GM18909 (cell line): Measurements from ENCODE around the gene ADRM1.

Experiments
- ATAC-seq: cut with Tn5 transposase; IDR thresholded peaks from one replicate; pipeline ENCODE4 v1.9.1; 2021; ENCODE audit warnings: mild to moderate bottlenecking; ENCODE audit not compliant: unreplicated experiment, poor library complexity

Gene ADRM1

GRCh38 chr20:62309198-62309944 lies 6.6 kb downstream of the ADRM1 start:
- no peak for ATAC-seq

- ATAC-seq: no peak
Measured at GRCh38 chr20:62309947-62310756, 7.4 kb downstream of the ADRM1 start.

- ATAC-seq: no peak
Measured at GRCh38 chr20:62310757-62311121, 7.9 kb downstream of the ADRM1 start.

GRCh38 chr20:62311150-62311549 lies 8.4 kb downstream of the ADRM1 start:
- ATAC-seq: no peak

- ATAC-seq: no peak
Measured at GRCh38 chr20:62311832-62312661, 9.2 kb downstream of the ADRM1 start.

DNA sequence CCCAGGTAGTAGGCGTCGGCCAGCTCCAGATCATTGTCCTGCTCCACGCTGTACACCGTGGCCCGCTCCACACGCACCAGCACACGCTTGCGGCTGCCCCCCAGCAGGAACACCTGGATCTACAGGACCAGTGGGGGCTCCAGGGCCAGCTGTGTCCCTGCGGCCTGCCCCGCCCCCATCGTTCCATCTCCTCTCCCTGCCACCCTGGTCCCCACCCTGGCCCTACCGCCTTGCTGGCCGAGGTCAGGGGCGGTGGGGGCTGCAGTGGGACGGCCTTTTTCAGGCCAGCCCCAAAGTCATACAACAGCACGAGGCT lies 9.8 kb downstream of the ADRM1 start:
- no peak for ATAC-seq

GRCh38 chr20:62313021-62313420 lies 10.2 kb downstream of the ADRM1 start:
- ATAC-seq: no peak

DNA sequence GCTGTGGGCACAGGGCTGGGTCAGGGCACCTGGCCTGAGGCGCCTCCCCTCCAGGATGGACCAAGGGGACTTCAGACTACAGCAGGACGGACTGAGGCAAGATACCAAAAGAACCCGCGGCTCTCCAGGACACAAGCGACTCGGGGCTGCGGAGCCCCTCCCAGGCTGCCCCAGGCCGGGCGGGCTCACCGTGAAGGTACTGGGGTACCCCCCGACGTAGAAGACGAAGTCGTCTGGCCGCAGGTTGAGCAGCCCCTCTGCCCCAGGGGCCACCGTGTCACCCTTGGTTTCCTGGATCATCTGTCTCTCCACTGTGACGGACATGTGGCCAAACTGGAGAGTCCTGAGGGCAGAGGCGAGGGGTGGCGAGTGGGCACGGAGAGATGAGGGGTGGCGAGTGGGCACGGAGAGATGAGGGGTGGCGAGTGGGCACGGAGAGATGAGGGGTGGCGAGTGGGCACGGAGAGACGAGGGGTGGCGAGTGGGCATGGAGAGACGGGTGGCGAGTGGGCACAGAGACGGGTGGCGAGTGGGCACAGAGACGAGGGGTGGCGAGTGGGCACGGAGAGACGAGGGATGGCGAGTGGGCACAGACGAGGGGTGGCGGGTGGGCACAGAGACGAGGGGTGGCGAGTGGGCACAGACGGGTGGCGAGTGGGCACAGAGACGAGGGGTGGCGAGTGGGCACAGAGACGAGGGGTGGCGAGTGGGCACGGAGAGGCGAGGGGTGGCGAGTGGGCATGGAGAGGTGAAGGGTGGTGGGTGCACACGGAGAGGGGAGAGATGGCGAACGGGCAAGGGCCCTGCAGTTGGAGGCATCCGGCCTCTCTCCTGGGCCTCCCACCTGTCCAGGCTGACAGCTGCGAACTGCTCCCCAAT lies 10.9 kb downstream of the ADRM1 start:
- ATAC-seq: no peak

DNA sequence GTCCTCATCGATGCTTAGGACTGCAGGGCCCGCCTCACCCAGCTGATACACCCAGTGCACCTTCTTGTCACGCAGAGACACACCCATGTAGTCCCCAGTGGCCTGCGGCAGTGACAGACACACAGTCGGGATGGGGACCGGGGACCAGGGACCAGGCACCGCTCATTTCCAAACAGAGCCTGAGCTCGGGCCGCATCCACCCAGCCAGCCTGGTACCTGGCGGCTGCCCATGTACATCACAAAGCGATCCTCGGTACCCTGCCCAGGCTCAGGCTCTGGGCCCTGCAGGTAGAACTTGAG lies 11.5 kb downstream of the ADRM1 start:
- ATAC-seq: no peak

DNA sequence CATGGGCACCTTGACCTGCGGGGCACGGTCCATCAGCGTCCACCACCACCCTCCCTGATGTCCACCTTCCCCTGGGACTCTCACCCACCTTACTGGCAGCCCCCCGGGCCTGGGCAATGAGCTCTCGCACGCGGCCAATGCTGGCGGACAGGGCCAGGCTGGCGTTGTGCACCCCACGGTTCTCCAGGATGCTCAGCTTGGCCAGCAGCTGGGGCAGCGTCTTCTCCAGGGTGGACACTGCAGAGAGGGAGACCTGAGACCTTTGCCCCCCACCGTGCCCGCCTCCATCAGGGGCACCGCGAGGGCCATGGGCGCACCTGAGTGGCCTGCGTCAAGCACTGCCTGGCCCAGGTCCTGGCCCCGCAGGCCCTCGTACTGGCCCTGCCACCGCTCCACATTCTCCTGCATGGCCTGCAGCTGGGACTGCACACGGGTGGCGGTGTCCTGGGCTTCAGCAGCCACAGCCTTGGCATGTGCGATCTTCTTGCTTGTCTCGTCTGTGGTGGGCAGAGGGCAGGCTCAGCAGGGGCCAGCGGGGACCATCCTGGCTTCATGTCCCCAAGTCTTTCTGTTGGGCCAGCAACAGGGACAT lies 12.0 kb downstream of the ADRM1 start:
- no peak for ATAC-seq

- ATAC-seq: no peak
Measured at GRCh38 chr20:62315773-62316172, 13.0 kb downstream of the ADRM1 start.

- no peak for ATAC-seq
Measured at GRCh38 chr20:62316331-62317166, 13.8 kb downstream of the ADRM1 start.

GRCh38 chr20:62317167-62317655 lies 14.4 kb downstream of the ADRM1 start:
- ATAC-seq: no peak

DNA sequence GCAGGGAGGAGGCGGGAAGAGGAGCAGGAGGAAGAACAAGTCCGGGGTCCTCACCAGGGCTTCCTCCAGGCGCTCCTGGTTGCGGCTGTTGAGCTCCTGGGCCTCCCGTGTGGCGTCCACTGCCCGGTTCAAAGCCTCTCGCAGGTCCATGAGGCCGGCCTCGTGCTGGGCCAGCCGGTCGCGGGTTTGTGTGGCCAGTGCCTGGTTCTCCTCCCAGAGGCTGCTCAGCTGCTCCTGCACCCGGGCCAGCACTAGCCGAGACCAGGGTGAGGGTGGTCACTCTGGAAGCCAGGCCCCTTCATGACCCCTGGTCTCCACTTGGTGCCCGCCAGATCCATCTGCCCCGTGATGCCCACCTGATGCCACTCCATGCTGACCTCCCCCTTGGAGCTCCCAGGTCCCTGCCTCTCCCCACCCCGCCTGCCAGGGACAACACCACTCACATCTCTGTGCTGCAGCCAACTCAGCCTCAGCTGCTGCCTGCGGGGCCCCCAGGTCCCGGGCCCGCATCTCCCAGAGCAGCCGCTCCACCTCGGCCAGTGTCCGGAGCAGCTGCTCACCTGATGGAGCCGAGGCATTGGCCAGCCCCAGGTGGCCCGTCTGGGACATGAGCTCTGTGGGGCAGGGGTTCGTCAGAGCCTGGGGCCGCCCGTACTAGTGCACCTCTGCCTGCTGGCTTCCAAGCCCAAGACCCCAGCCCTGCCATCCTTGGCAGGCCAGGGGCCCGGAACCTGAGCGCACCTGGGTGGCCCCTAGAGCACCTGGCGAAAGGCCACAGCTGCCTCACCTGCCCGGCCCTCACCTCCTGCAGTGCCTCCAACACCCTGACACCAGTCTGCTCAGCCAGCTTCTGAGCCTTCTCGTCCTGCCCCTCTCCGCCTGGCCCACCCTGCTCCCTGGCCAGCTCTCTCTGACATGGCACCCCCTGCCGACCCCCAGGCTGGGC lies 15.9 kb downstream of the ADRM1 start:
- no peak for ATAC-seq

GRCh38 chr20:62319346-62319909 lies 16.6 kb downstream of the ADRM1 start:
- no peak for ATAC-seq

- ATAC-seq: no peak
Measured at GRCh38 chr20:62320581-62321354, 18.0 kb downstream of the ADRM1 start.

GRCh38 chr20:62321521-62321948 lies 18.7 kb downstream of the ADRM1 start:
- no peak for ATAC-seq
